OCI-M2 (cell line): ENCODE results near the gene RPS5.
"Not testable (repeated sequence)": the region's sequence is repeated elsewhere in the genome, so short reads cannot be mapped to it uniquely, and the experiment has no call there.

Experiments
- DNase-seq: peaks from one replicate; lab custom pipeline; 2025; ENCODE audit not compliant: unreplicated experiment; lab: John Stamatoyannopoulos, UW

RPS5 gene

GRCh38 chr19:58386576-58387337 is at the start of gene RPS5:
Gene RPS5, plus strand, starts transcription at chr19:58387269. Its CDS starts 869 bp downstream, at chr19:58388138.
- DNase-seq, result peak; percentile 96

- DNase-seq, result no peak
Observed at GRCh38 chr19:58338336-58338735, 48.7 kb upstream of the RPS5 start.

DNA sequence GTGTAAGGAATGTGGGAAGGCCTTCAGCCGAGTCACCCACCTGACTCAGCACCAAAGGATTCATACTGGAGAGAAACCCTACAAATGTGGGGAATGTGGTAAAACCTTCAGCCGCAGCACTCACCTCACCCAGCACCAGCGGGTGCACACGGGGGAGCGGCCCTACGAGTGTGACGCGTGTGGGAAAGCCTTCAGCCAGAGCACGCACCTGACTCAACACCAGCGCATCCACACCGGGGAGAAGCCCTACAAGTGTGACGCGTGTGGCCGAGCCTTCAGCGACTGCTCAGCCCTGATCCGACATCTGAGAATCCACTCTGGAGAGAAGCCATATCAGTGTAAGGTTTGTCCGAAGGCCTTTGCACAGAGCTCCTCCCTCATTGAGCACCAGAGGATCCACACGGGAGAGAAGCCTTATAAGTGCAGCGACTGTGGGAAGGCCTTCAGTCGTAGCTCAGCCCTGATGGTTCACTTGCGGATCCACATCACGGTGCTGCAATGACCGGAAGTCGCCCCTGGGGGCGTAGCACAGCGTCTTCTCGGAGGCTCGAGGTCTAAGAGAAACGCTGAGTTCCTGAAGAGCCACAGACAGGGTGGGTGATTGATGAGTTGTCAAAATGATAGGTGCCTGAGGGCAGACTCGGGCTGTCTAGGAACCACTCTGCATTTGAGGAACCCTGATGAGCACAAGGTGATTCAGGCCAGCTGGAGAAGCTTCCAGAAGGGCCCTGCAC is 48.1 kb upstream of the RPS5 start:
- no peak for DNase-seq

DNA sequence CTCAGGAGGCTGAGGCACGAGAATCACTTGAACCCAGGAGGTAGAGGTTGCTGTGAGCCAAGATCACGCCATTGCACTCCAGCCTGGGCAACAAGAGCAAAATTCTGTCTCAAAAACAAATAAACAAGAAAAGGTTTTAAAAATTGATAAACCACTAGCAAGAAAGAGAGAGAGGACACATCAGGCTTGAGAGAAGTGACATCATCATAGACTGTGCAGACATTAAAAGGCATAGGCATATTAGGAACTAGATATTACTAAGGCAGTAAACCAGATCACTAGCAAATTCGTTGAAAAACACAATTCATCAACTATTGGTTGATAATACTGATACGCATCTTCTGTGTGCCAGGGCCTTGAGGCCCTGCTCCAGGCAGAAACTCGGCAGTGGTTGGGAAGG is 41.5 kb upstream of the RPS5 start:
- DNase-seq, result no peak

DNA sequence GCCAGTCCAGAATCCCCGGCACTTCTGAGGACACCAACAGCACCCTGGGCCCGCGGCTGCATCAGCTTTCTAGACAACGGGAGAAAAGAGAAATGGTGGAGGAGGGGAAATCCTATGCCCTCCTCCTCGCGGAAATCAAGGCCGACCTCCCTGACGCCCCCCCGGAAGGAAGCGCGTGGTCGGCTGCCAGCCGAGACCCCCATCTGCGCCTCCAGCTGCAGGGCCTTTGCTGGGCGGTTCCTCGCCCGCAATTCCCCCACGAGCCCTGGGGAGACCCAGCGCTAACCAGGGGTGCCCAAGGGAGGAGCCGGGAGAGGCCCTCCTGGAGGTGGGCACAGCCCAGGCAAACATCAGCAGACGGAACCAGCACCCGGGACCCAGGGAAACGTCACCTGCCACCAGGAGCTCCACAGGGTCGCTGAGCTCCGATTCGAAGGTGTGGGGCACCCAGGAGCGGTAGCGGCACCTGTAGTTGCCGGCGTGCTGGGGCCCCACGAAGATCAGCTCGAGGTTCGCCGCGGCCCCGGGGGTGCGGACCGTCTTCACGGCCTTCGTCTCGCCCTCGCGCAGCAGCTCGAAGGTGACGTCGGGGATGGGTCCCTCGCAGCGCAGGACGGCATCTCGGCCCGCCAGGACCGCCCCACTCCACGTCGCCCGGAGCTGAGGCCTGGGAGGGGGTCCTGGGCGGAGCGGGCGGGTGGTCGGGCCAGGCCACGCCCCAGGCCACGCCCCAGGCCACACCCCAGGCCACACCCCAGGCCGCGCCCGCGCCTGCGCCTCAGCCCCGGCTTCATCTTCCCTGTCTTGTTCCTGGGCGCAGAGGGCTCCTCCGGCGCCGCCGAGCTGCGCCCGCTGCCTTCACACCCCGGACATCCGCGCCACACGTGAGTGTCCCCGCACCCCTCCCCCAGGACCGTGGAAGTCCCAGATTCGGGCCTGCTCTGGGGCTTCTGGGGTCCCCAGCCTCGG is 39.8 kb upstream of the RPS5 start:
- DNase-seq, result peak; percentile 74

DNA sequence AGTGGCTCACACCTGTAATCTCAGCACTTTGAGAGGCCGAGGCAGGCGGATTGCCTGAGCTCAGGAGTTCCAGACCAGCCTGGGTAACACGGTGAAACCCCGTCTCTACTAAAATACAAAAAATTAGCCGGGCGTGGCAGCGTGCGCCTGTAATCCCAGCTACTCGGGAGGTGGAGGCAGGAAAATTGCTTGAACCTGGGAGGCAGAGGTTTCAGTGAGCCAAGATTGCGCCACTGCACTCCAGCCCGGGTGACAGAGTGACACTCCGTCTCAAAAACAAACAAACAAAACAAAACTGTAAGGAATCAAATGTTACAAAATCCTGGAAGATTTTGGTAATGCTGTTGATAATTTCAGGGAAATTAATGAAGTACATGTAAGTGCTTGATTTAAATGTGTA is 39.0 kb upstream of the RPS5 start:
- not testable (repeated sequence) for DNase-seq

- no peak for DNase-seq
Observed at GRCh38 chr19:58349590-58349989, 37.5 kb upstream of the RPS5 start.

- DNase-seq, result no peak
Observed at GRCh38 chr19:58350001-58350861, 36.8 kb upstream of the RPS5 start.

- DNase-seq, result no peak
Observed at GRCh38 chr19:58350871-58351557, 36.1 kb upstream of the RPS5 start.

DNA sequence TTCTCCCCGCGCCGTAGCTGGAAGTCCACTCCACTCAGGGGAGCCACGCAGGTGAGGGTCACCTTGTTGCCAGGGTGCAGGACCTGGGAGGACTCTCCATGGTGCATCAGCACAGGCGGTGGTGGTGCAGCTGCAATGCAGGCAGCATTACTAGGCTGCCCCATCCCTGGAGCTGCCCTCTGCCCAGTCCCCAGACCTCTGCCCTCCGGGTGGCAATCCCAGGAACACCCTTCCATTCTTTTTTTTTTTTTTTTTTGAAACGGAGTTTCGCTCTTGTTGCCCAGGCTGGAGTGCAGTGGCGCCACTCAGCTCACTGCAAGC is 35.6 kb upstream of the RPS5 start:
- no peak for DNase-seq

- no peak for DNase-seq
Observed at GRCh38 chr19:58351990-58352755, 34.9 kb upstream of the RPS5 start.

GRCh38 chr19:58352760-58353671 is 34.1 kb upstream of the RPS5 start, which contains the start of gene A1BG:
Gene A1BG, minus strand, starts transcription at chr19:58353492. Its CDS starts 55 bp downstream, at chr19:58353437.
- no peak for DNase-seq

GRCh38 chr19:58353717-58354477 is 33.2 kb upstream of the RPS5 start:
- no peak for DNase-seq

- DNase-seq, result no peak
Observed at GRCh38 chr19:58354478-58355030, 32.5 kb upstream of the RPS5 start.

- no peak for DNase-seq
Observed at GRCh38 chr19:58355215-58355796, 31.8 kb upstream of the RPS5 start.

DNA sequence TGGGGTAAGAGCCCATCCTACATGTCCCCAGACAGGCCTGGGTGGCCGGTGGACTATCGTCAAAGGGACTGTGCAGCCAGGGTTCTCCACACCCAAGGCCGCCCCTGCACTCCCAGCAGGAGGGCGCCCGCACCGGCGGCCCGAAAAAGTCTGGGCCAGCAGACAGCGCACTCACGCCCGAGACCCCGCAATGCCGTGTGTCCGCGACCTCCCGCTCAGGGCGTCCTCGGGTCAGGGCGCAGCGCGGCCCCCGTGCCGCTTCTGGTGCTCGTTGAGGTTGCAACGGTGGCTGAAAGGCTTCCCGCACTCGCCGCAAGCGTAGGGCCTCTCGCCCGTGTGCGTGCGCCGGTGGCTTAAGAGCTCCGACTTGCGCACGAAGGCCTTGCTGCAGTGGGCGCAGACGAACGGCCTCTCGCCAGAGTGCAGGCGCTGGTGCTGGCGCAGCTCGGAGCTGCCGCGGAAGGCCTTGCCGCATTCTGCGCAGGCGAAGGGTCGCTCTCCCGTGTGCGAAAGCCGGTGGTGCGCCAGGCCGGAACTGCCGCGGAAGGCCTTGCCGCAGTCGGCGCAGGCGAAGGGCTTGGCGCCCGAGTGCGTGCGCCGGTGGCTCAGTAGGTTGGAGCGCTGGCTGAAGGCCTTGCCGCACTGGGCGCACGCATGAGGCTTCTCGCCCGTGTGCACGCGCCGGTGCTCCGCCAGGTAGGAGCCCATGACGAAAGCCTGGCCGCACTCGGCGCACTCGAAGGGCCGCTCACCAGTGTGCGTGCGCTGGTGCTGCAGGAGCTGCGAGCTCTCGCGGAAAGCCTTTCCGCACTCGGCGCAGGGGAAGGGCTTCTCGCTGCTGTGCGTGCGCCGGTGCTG is 30.9 kb upstream of the RPS5 start:
- DNase-seq, result no peak
